Stomach (tissue), 4 donors: ENCODE measurements around the gene EPHA6.

Source experiments
- EP300 ChIP-seq: sonication (generic); formaldehyde crosslinking; IDR thresholded peaks from one replicate; pipeline ENCODE4 v1.6.1; 2017; ENCODE audit warnings: antibody characterized with exemption
- POLR2A ChIP-seq, 4 donors: fragments of 450-650 bp; IDR thresholded peaks; one replicate each; pipeline ENCODE4 v1.6.1; 2016; ENCODE audit warnings: antibody characterized with exemption in 4 of 4, control low read depth in 2 of 4, mild to moderate bottlenecking in 1 of 4, moderate library complexity in 1 of 4
- POLR2AphosphoS5 ChIP-seq, 3 donors: sonication (generic); formaldehyde crosslinking; IDR thresholded peaks; one replicate each; pipeline ENCODE4 v1.6.1; 2016; ENCODE audit warnings: antibody characterized with exemption in 3 of 3
- TF ChIP-seq, protein P1 (sequence below), 7 experiments: fragments of 450-650 bp in 4 of 7; fragments of 200-600 bp in 3 of 7; sonication (generic) in 3 of 7; IDR thresholded peaks; one replicate each; pipeline ENCODE4 v1.5.1; 2016 to 2019; ENCODE audit warnings: antibody characterized with exemption in 7 of 7, control low read depth in 2 of 7, mild to moderate bottlenecking in 1 of 7

DNA sequence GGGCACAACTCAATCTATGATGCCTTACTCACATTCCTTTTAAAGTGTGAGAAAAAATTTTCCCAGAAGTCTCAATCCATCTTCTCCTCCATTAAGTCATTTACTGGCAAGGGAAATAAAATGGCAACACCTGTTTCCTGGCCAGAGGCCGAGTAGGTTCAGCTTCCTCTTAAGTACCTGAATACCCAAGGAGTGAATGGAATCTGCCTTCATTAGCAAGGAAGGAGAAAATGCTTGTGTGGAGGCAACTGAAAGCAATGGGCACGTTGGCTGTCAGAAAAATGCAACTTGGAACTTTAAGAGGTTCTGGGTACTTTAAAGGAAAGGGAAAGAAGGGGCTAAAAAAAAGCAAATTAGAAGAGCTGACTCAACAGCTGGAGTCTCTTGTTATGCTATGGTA, 526.5 kb downstream of the EPHA6 start:
- no peak for TF ChIP-seq POLR2AphosphoS5 (IDR thresholded peaks at IDR 0.05)
- TF ChIP-seq, protein P1, sequence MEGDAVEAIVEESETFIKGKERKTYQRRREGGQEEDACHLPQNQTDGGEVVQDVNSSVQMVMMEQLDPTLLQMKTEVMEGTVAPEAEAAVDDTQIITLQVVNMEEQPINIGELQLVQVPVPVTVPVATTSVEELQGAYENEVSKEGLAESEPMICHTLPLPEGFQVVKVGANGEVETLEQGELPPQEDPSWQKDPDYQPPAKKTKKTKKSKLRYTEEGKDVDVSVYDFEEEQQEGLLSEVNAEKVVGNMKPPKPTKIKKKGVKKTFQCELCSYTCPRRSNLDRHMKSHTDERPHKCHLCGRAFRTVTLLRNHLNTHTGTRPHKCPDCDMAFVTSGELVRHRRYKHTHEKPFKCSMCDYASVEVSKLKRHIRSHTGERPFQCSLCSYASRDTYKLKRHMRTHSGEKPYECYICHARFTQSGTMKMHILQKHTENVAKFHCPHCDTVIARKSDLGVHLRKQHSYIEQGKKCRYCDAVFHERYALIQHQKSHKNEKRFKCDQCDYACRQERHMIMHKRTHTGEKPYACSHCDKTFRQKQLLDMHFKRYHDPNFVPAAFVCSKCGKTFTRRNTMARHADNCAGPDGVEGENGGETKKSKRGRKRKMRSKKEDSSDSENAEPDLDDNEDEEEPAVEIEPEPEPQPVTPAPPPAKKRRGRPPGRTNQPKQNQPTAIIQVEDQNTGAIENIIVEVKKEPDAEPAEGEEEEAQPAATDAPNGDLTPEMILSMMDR (IDR thresholded peaks at IDR 0.05) = no peak
- no peak for TF ChIP-seq POLR2A (IDR thresholded peaks at IDR 0.05)
- no peak for TF ChIP-seq EP300
